Lung (tissue), 12 donors: ENCODE data around the gene ANG. TPM values are rescaled to one million over a fixed set of nuclear protein-coding genes. Genes with fewer than 3 reads are reported as not detected.
A peak's percentile ranks its signal among the peaks of the same experiment; 100 is the strongest.

Experiments used
- ATAC-seq: fragments of 200-7000 bp; cut with Tn5 transposase; one replicate; pipeline ENCODE4 v1.9.1; 2020; ENCODE audit warnings: moderate number of reproducible peaks; ENCODE audit not compliant: insufficient read depth, low FRiP score
- DNase-seq, 3 donors: peaks; one replicate each; pipeline ENCODE4 v3.0.0-alpha.2; 2013 to 2017
- H3K27ac ChIP-seq, 2 donors: one replicate each; pipeline ENCODE4 v1.5.1; 2013; ENCODE audit warnings: mild to moderate bottlenecking in 2 of 2, moderate library complexity in 2 of 2, control low read depth in 1 of 2, inconsistent platforms in 1 of 2, low read depth in 1 of 2, low read length in 1 of 2
- H3K27me3 ChIP-seq, 3 donors: one replicate each; pipeline ENCODE4 v1.5.1; 2013; ENCODE audit warnings: low read length in 2 of 3; ENCODE audit not compliant: control insufficient read depth in 3 of 3, insufficient read depth in 3 of 3
- H3K36me3 ChIP-seq, 4 donors: one replicate each; pipeline ENCODE4 v1.5.1; 2013; ENCODE audit warnings: low read length in 4 of 4, mild to moderate bottlenecking in 1 of 4, moderate library complexity in 1 of 4; ENCODE audit not compliant: control insufficient read depth in 4 of 4, insufficient read depth in 4 of 4
- H3K4me1 ChIP-seq, 5 donors: one replicate each; pipeline ENCODE4 v1.5.1; 2013; ENCODE audit warnings: low read length in 5 of 5, mild to moderate bottlenecking in 2 of 5, moderate library complexity in 1 of 5; ENCODE audit not compliant: control insufficient read depth in 5 of 5, insufficient read depth in 5 of 5
- H3K4me3 ChIP-seq: one replicate; pipeline ENCODE4 v1.5.1; 2013; ENCODE audit warnings: mild to moderate bottlenecking, control low read depth, moderate library complexity
- H3K9ac ChIP-seq, 2 donors: one replicate each; pipeline ENCODE4 v1.5.1; 2013; ENCODE audit warnings: low read length in 2 of 2, control low read depth in 1 of 2; ENCODE audit not compliant: insufficient read depth in 1 of 2
- H3K9me3 ChIP-seq, 4 donors: one replicate each; pipeline ENCODE4 v1.5.1; 2013; ENCODE audit warnings: low read length in 3 of 4, mild to moderate bottlenecking in 1 of 4, moderate library complexity in 1 of 4; ENCODE audit not compliant: control insufficient read depth in 4 of 4, insufficient read depth in 3 of 4
- WGBS, 2 donors: extraction: QIAGEN DNeasy Blood & Tissue Kit; methylation state at CpG; one replicate each; pipeline ENCODE4 v1.1.7; 2013; 5-methylcytosine and 5-hydroxymethylcytosine counted together
- polyA plus RNA-seq, 2 donors: library from polyadenylated mRNA; stranded (reverse); fragments of 200-250 nt; gene quantifications; one replicate each; pipeline ENCODE4 v1.2.1, GENCODE V29; 2013
- total RNA-seq, 2 donors: library from RNA; depleted of rRNA in 1 of 2; stranded (reverse); fragments of >200 nt in 1 of 2; gene quantifications; one replicate each; pipeline ENCODE4 v1.2.1, GENCODE V29; 2014 to 2021
- TF ChIP-seq, protein P1 (sequence below): IDR thresholded peaks from 2 replicates; pipeline ENCODE4 v1.5.1; 2012; ENCODE audit warnings: mild to moderate bottlenecking; ENCODE audit errors: control extremely low read depth, extremely low read depth
- donor health status: control.
- donor health status: control.
- donor health status: Bipolar disorder and iron deficiency.
- donor health status: healthy.
- donor health status: DM: yes; HTN: yes; CAD: no.

Gene ANG
- total and polyA plus RNA-seq, 4 donors, result 14.0 to 27.5 (median 18.0) TPM

DNA sequence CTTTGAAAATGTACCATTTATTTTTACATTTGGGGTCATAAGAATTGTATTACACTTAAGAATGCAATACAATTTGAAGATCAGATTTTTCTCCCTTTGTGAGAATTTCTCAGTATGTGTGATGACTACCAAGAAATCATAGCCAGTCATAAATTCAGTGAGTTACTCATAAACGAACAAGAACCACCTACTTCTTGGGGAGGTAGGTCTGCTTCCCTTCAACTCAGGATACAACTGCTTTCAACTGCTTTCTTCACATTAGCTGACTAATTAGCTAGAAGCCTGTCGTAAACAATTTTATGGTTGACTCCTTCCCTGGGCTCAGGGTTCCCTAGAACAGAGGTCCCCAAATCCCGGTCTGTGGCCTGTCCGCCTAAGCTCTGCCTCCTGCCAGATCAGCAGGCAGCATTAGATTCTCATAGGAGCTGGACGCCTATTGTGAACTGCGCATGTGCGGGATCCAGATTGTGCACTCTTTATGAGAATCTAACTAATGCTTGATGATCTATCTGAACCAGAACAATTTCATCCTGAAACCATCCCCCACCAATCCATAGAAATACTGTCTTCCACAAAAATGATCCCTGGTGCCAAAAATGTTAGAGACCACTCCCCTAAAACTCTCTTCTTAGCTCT is 3.7 kb downstream of the ANG start:
- Histone ChIP-seq H3K27ac (no peak overlapping the region), H3K36me3 (peaks cover 0 to 7% (median 1%) of the 10 kb centered on the region in 4 donors), H3K9ac (no peak overlapping the region), H3K9me3 (no peaks in the 10 kb centered on the region), H3K4me1 (peaks cover 0 to 3% (median 0%) of the 10 kb centered on the region in 5 donors), H3K4me3 (no peak overlapping the region), H3K27me3 (no peaks in the 10 kb centered on the region)
- ATAC-seq (no peak), DNase-seq (no peak)
- 90 to 91% methylated on average over 7 of the region's 7 CpGs for WGBS, 2 donors
- TF ChIP-seq, protein P1, sequence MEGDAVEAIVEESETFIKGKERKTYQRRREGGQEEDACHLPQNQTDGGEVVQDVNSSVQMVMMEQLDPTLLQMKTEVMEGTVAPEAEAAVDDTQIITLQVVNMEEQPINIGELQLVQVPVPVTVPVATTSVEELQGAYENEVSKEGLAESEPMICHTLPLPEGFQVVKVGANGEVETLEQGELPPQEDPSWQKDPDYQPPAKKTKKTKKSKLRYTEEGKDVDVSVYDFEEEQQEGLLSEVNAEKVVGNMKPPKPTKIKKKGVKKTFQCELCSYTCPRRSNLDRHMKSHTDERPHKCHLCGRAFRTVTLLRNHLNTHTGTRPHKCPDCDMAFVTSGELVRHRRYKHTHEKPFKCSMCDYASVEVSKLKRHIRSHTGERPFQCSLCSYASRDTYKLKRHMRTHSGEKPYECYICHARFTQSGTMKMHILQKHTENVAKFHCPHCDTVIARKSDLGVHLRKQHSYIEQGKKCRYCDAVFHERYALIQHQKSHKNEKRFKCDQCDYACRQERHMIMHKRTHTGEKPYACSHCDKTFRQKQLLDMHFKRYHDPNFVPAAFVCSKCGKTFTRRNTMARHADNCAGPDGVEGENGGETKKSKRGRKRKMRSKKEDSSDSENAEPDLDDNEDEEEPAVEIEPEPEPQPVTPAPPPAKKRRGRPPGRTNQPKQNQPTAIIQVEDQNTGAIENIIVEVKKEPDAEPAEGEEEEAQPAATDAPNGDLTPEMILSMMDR, result no peak

- DNase-seq (no peak), ATAC-seq (no peak)
- no peak overlapping the region for H3K27ac ChIP-seq
- H3K9me3 ChIP-seq, result no peaks in the 10 kb centered on the region
- TF ChIP-seq, protein P1, result no peak
- no peaks in the 10 kb centered on the region for H3K27me3 ChIP-seq
- no peak overlapping the region for H3K9ac ChIP-seq
- no peak overlapping the region for H3K4me3 ChIP-seq
- 71 to 86% methylated on average over 5 of the region's 5 CpGs for WGBS, 2 donors
- H3K36me3 ChIP-seq, result peaks cover 0 to 7% (median 4%) of the 10 kb centered on the region in 4 donors
- no peaks in the 10 kb centered on the region for H3K4me1 ChIP-seq
Measured at GRCh38 chr14:20696764-20697163, 8.2 kb downstream of the ANG start.

DNA sequence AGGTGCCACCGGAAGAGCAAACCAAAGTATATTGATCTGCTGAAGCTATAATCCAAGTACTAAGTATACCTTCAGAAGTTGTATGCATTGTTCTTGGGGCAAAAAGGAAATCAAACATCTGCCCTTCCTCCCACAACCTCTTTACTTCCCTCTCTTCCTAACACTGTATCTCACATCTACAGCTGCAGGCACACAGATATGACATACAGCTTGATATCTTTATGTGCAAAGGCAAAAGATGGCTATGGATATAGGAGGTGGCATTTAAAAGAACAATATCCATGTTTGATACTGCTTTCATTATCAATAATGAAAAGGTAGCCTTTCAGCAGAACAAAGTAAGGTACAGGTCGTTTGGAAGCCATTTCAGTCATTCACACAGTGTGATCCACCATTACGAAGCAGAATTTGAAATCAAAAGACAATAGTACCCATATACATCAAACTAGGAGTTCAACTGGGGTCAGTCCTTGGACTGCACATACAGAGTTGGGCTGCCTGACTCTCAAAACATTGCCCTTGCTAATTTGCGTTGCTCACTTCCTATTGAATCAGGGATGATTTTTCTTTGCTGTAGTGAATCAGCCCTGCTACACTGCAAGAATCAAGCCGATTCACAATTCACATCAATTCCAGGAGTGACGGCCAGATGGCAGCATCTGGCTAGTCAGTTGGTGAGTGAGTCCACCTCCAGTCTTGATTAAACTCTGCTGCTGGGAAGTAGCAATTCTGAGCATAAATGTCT is 8.9 kb downstream of the ANG start:
- H3K27me3 ChIP-seq, result no peaks in the 10 kb centered on the region
- TF ChIP-seq, protein P1, result peak; percentile 87
- no peak overlapping the region for H3K9ac ChIP-seq
- ATAC-seq (peak; percentile 82), DNase-seq (peak; percentile 69 to 81 (median 78))
- 34% methylated on average over 6 of the region's 6 CpGs for WGBS, 2 donors
- no peaks in the 10 kb centered on the region for H3K9me3 ChIP-seq
- H3K36me3 ChIP-seq, result peaks cover 0 to 7% (median 4%) of the 10 kb centered on the region in 4 donors
- no peak overlapping the region for H3K27ac ChIP-seq
- no peak overlapping the region for H3K4me3 ChIP-seq
- no peaks in the 10 kb centered on the region for H3K4me1 ChIP-seq
